Measurements from ENCODE around the gene SYT17.

DNA sequence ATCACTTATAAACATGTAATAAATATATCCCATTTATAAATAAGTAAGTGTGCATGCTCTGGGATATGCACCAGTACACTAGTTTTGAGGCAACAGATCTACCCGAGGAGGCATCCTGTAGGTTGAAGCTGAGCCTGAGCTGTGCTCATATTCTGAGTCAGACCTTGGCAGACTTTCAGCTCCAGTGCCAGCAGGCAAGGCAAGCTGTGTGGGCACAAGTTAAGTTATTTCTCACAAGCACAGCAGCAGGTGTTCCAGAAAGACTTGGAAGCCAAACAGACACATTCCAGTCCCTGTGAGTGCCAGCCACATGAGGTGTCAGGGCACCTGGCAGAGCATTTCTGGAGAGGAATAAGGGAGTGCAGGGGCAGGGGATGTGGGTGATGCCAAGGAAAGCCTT is 116.2 kb downstream of the SYT17 start:
- no peak for TF ChIP-seq EZH2 (IDR thresholded peaks at IDR 0.05; ENCODE audit: borderline replicate concordance, low read depth, low read length, severe bottlenecking)
- TF ChIP-seq, protein P1, sequence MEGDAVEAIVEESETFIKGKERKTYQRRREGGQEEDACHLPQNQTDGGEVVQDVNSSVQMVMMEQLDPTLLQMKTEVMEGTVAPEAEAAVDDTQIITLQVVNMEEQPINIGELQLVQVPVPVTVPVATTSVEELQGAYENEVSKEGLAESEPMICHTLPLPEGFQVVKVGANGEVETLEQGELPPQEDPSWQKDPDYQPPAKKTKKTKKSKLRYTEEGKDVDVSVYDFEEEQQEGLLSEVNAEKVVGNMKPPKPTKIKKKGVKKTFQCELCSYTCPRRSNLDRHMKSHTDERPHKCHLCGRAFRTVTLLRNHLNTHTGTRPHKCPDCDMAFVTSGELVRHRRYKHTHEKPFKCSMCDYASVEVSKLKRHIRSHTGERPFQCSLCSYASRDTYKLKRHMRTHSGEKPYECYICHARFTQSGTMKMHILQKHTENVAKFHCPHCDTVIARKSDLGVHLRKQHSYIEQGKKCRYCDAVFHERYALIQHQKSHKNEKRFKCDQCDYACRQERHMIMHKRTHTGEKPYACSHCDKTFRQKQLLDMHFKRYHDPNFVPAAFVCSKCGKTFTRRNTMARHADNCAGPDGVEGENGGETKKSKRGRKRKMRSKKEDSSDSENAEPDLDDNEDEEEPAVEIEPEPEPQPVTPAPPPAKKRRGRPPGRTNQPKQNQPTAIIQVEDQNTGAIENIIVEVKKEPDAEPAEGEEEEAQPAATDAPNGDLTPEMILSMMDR (IDR thresholded peaks at IDR 0.05; ENCODE audit: borderline replicate concordance, extremely low read depth, low read length, poor library complexity, severe bottlenecking): no peak

All from DND-41 (cell line).